ENCODE data around the gene CIBAR2.
A peak's percentile ranks its signal among the peaks of the same experiment; 100 is the strongest.

Gene CIBAR2

GRCh38 chr16:85156869-85157268 lies 44.6 kb upstream of the CIBAR2 start:
- Mint-ChIP-seq H3K9me3 (no peaks in the 10 kb centered on the region), H3K27me3 (ENCODE audit: low read depth) (no peaks in the 10 kb centered on the region), H3K36me3 (ENCODE audit: low read depth) (no peaks in the 10 kb centered on the region), H3K4me1 (peaks cover 71% of the 10 kb centered on the region), H3K4me3 (no peak overlapping the region), H3K27ac (peak overlapping the region; percentile 3 to 20 (median 13))
- no peak for TF ChIP-seq CTCF (IDR thresholded peaks at IDR 0.05; ENCODE audit: unreplicated experiment in 3 of 3)

- H3K36me3 Mint-ChIP-seq (ENCODE audit: low read depth): no peaks in the 10 kb centered on the region
- TF ChIP-seq CTCF (IDR thresholded peaks at IDR 0.05; ENCODE audit: unreplicated experiment in 3 of 3): no peak
- peaks cover 70% of the 10 kb centered on the region for H3K4me1 Mint-ChIP-seq
- peaks cover under 1% of the 10 kb centered on the region for H3K27me3 Mint-ChIP-seq (ENCODE audit: low read depth)
- peak overlapping the region; percentile 3 to 20 (median 13) for H3K27ac Mint-ChIP-seq
- no peaks in the 10 kb centered on the region for H3K9me3 Mint-ChIP-seq
- H3K4me3 Mint-ChIP-seq: no peak overlapping the region
Observed at GRCh38 chr16:85156440-85156839, 44.2 kb upstream of the CIBAR2 start.

GRCh38 chr16:85153656-85154091 lies 41.4 kb upstream of the CIBAR2 start:
- H3K36me3 Mint-ChIP-seq (ENCODE audit: low read depth): no peaks in the 10 kb centered on the region
- peak overlapping the region in 1 of 3 experiments; percentile 73 for H3K27ac Mint-ChIP-seq
- H3K4me1 Mint-ChIP-seq: peaks cover 67% of the 10 kb centered on the region
- H3K9me3 Mint-ChIP-seq: no peaks in the 10 kb centered on the region
- no peak for TF ChIP-seq CTCF (IDR thresholded peaks at IDR 0.05; ENCODE audit: unreplicated experiment in 3 of 3)
- H3K4me3 Mint-ChIP-seq: peak overlapping the region in 1 of 3 experiments; percentile 37
- H3K27me3 Mint-ChIP-seq (ENCODE audit: low read depth): peaks cover 7% of the 10 kb centered on the region

GRCh38 chr16:85153046-85153445 lies 40.8 kb upstream of the CIBAR2 start:
- Mint-ChIP-seq H3K9me3 (no peaks in the 10 kb centered on the region), H3K27ac (peak overlapping the region in 1 of 3 experiments; percentile 73), H3K27me3 (ENCODE audit: low read depth) (peaks cover 7% of the 10 kb centered on the region), H3K4me1 (peaks cover 62% of the 10 kb centered on the region), H3K36me3 (ENCODE audit: low read depth) (no peaks in the 10 kb centered on the region), H3K4me3 (no peak overlapping the region)
- no peak for TF ChIP-seq CTCF (IDR thresholded peaks at IDR 0.05; ENCODE audit: unreplicated experiment in 3 of 3)

- Mint-ChIP-seq H3K27me3 (ENCODE audit: low read depth) (peaks cover 7% of the 10 kb centered on the region), H3K9me3 (no peaks in the 10 kb centered on the region)
- TF ChIP-seq CTCF (IDR thresholded peaks at IDR 0.05; ENCODE audit: unreplicated experiment in 3 of 3): no peak
Observed at GRCh38 chr16:85152414-85153030, 40.2 kb upstream of the CIBAR2 start.

More at GRCh38 chr16:85152414-85153030, 40.2 kb upstream of the CIBAR2 start:
- Mint-ChIP-seq H3K4me1 (peaks cover 59% of the 10 kb centered on the region), H3K27ac (peak overlapping the region; percentile 64 to 87 (median 69)), H3K36me3 (ENCODE audit: low read depth) (no peaks in the 10 kb centered on the region), H3K4me3 (peak overlapping the region in 1 of 3 experiments; percentile 39)
